Smooth muscle cell (in vitro differentiated cells): ENCODE results near the gene RORC. TPM values are rescaled to one million over a fixed set of nuclear protein-coding genes. Genes with fewer than 3 reads are reported as not detected.
"Not testable (repeated sequence)": the region's sequence is repeated elsewhere in the genome, so short reads cannot be mapped to it uniquely, and the experiment has no call there.

Source experiments
- DNase-seq: peaks from one replicate; lab custom pipeline; 2025; ENCODE audit not compliant: unreplicated experiment; lab: John Stamatoyannopoulos, UW
- H2AFZ ChIP-seq: fragments of 200-600 bp; sonication (generic); 2 replicates; pipeline ENCODE4 v1.6.0; 2016; ENCODE audit warnings: antibody characterized with exemption, low read depth, mild to moderate bottlenecking
- H3F3A ChIP-seq: fragments of 200-600 bp; sonication (generic); 2 replicates; pipeline ENCODE4 v1.6.0; 2017; ENCODE audit warnings: antibody characterized with exemption, low read depth
- H3K27ac ChIP-seq: fragments of 200-600 bp; sonication (generic); 2 replicates; pipeline ENCODE4 v1.5.1; 2016; ENCODE audit warnings: low read depth, mild to moderate bottlenecking
- H3K27me3 ChIP-seq: fragments of 200-600 bp; sonication (generic); 2 replicates; pipeline ENCODE4 v1.6.1; 2016; ENCODE audit warnings: low read depth, mild to moderate bottlenecking
- H3K36me3 ChIP-seq: fragments of 200-600 bp; sonication (generic); 2 replicates; pipeline ENCODE4 v1.5.1; 2016; ENCODE audit warnings: low read depth
- H3K4me1 ChIP-seq: fragments of 200-600 bp; sonication (generic); 2 replicates; pipeline ENCODE4 v1.5.1; 2016; ENCODE audit warnings: low read depth
- H3K4me2 ChIP-seq: fragments of 200-600 bp; sonication (generic); 2 replicates; pipeline ENCODE4 v1.6.0; 2016; ENCODE audit warnings: mild to moderate bottlenecking
- H3K4me3 ChIP-seq: fragments of 200-600 bp; sonication (generic); 2 replicates; pipeline ENCODE4 v1.5.1; 2016; ENCODE audit warnings: mild to moderate bottlenecking
- H3K79me2 ChIP-seq: fragments of 200-600 bp; sonication (generic); 2 replicates; pipeline ENCODE4 v1.6.0; 2016; ENCODE audit warnings: low read depth, mild to moderate bottlenecking
- H3K9ac ChIP-seq: fragments of 200-600 bp; sonication (generic); 2 replicates; pipeline ENCODE4 v1.6.0; 2016; ENCODE audit warnings: low read depth
- H3K9me3 ChIP-seq: fragments of 200-600 bp; sonication (generic); replicated peaks from 2 replicates; pipeline ENCODE4 v1.5.1; 2016; ENCODE audit warnings: low read depth
- H4K20me1 ChIP-seq: fragments of 200-600 bp; sonication (generic); 2 replicates; pipeline ENCODE4 v1.6.0; 2016; ENCODE audit warnings: low read depth
- WGBS: methylation state at CpG from one replicate; pipeline ENCODE4 v1.1.7; 2016; ENCODE audit warnings: low lambda C conversion rate; 5-methylcytosine and 5-hydroxymethylcytosine counted together
- polyA plus RNA-seq: library from polyadenylated mRNA; unstranded; fragments of >200 nt; fragmentation: Nextera tagmentation; extraction: Ambion mirVana; gene quantifications from 2 replicates; pipeline ENCODE4 v1.2.1, GENCODE V29; 2016
- total RNA-seq: library from RNA; depleted of rRNA; stranded (reverse); fragments of >200 nt; gene quantifications from 2 replicates; pipeline ENCODE4 v1.2.3, GENCODE V29; 2014
- TF ChIP-seq, protein P1 (sequence below): fragments of 200-600 bp; sonication (generic); IDR thresholded peaks from 2 replicates; pipeline ENCODE4 v1.5.1; 2017; ENCODE audit warnings: borderline replicate concordance, mild to moderate bottlenecking, antibody characterized with exemption; ENCODE audit not compliant: insufficient read depth, poor library complexity, severe bottlenecking

The RORC gene
- total RNA-seq (not detected in 2 replicates), polyA plus RNA-seq (not detected in 2 replicates)

DNA sequence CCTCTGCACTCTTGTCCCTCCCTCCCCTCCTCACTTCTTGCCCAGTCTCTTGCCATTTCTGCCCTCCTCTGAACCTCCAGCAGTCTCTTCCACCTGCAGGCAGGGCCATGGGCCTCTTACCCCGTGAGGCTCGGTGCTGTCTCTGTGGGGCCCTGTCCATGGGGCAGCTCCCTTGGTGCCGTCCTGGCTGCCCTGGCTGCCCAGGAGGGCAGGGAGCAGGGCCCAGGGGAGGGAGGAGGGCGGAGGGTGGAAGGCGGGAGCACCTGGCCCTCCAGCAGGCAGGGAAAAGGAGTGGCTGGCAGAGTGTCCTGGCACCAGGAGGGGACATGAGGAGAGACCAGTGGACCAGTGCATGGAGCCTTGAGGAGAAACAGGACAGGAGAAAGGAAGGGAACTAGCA lies at the start of gene RORC:
TSS of gene RORC (minus strand) at position 198 of the 400 bp plus-strand sequence. CDS start at position 160, 38 bp downstream.
- Histone ChIP-seq H3K9ac (no peak within 1 kb of the TSS), H3K79me2 (no peaks in the 10 kb centered on the region), H2AFZ (no peak within 1 kb of the TSS), H3K36me3 (no peaks in the 10 kb centered on the region), H3K4me3 (no peak within 1 kb of the TSS), H3K4me2 (no peak within 1 kb of the TSS), H3K27me3 (no peaks in the 10 kb centered on the region), H3K4me1 (peaks cover 3% of the 10 kb centered on the region), H3K9me3 (no peaks in the 10 kb centered on the region), H3K27ac (no peak within 1 kb of the TSS), H4K20me1 (no peaks in the 10 kb centered on the region), H3F3A (no peaks in the 10 kb centered on the region)
- 92% methylated on average over 5 of the region's 5 CpGs for WGBS
- TF ChIP-seq, protein P1, sequence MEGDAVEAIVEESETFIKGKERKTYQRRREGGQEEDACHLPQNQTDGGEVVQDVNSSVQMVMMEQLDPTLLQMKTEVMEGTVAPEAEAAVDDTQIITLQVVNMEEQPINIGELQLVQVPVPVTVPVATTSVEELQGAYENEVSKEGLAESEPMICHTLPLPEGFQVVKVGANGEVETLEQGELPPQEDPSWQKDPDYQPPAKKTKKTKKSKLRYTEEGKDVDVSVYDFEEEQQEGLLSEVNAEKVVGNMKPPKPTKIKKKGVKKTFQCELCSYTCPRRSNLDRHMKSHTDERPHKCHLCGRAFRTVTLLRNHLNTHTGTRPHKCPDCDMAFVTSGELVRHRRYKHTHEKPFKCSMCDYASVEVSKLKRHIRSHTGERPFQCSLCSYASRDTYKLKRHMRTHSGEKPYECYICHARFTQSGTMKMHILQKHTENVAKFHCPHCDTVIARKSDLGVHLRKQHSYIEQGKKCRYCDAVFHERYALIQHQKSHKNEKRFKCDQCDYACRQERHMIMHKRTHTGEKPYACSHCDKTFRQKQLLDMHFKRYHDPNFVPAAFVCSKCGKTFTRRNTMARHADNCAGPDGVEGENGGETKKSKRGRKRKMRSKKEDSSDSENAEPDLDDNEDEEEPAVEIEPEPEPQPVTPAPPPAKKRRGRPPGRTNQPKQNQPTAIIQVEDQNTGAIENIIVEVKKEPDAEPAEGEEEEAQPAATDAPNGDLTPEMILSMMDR, result no peak
- DNase-seq, result no peak

DNA sequence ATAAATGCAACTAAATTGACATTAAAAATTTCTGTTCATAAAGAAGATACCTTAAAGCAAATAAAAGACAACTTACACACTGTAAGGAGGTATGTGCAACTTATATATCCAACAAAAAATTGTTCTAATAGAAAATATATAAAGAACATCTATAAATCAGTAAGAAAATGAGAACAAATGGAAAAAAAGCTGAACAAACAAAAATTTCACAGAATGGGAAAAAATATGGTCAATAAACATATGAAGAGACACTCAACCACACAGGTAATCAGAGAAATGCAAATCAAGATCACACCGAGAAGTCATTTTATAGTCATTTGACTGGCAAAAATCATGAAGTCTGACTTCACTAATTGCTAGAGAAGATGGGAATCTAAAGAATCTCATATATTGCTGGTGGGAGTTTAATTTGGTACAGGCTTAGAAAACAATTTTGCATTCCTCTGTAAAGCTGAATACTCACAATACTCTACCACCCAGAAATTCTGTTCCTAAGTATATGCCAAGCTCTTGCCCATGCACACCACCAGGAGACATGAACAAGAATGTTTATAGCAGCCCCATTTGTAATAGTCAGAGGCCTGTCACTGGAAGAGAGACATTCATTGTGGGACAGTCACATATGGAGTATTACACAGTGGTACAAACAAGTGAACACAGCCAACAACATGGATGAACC lies 44.0 kb upstream of the RORC start:
- no peak overlapping the region for H3K9ac ChIP-seq
- no peak for DNase-seq
- no peaks in the 10 kb centered on the region for H3F3A ChIP-seq
- H3K27ac ChIP-seq, result no peak overlapping the region
- peaks cover 10% of the 10 kb centered on the region for H3K4me1 ChIP-seq
- H3K79me2 ChIP-seq, result no peaks in the 10 kb centered on the region
- 98% methylated on average over 1 of the region's 1 CpG for WGBS
- no peak overlapping the region for H3K4me3 ChIP-seq
- no peaks in the 10 kb centered on the region for H3K27me3 ChIP-seq
- H4K20me1 ChIP-seq, result no peaks in the 10 kb centered on the region
- H2AFZ ChIP-seq, result no peak overlapping the region
- H3K9me3 ChIP-seq, result no peaks in the 10 kb centered on the region
- no peaks in the 10 kb centered on the region for H3K36me3 ChIP-seq
- no peak overlapping the region for H3K4me2 ChIP-seq
- TF ChIP-seq, protein P1, result no peak

DNA sequence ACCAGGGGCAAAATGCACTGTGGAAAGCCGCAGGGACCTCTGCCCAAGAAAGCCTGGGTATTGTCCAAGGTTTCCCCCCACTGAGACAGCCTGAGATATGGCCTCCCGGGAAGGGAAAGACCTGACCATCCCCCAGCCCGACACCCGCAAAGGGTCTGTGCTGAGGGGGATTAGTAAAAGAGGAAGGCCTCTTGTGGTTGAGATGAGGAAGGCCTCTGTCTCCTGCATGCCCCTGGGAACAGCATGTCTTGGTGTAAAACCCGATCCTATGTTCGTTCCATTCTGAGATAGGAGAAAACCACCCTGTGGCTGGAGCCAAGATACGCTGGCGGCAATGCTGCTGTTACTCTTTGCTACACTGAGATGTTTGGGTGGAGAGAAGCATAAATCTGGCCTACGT lies 41.2 kb upstream of the RORC start:
- H3F3A ChIP-seq, H3K4me2 ChIP-seq, H3K4me1 ChIP-seq, H3K9ac ChIP-seq, DNase-seq, H3K9me3 ChIP-seq, H3K27ac ChIP-seq, H4K20me1 ChIP-seq, H3K4me3 ChIP-seq, H3K36me3 ChIP-seq, H3K27me3 ChIP-seq, H3K79me2 ChIP-seq, H2AFZ ChIP-seq: not testable (repeated sequence)
- 36% methylated on average over 9 of the region's 9 CpGs for WGBS

DNA sequence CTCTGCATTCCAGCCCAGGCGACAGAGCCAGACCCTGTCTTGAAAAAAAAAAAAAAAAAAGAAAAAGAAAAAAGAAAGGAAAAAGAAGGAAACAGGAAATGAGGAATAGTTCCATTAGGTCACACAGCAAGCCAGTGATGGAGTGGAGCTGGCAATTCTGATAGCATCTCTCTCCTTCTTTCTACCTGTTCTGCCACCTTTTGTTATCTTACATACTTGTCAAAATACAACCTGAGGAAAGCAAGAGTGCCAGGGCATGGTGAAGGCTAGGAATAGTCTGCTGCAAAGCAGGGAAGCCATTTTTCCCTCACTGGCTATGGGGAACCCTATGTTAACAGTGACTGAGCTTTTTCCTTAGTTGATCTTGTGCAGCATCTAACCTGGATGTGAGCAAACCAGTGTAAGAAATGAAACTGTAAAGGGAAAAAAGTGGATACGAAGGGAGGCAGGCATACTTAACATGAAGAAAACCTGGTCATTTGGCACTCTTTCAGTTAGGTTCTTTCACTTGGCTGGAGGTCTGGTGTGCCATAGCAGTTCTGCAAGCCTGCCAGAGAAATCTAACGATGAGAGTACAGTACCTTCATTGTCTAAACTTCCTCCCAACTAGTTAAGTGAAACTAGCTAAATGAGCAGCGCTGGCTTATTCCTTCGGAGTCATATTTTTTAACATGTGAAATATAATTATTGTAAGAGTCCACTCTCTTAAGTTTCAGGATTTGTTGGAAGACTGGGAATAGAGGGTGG lies 39.9 kb upstream of the RORC start:
- Histone ChIP-seq H3K4me3 (no peak overlapping the region), H3K4me2 (no peak overlapping the region), H3K36me3 (no peaks in the 10 kb centered on the region), H3K27me3 (no peaks in the 10 kb centered on the region), H3F3A (no peaks in the 10 kb centered on the region), H3K79me2 (no peaks in the 10 kb centered on the region), H3K9me3 (no peaks in the 10 kb centered on the region), H4K20me1 (no peaks in the 10 kb centered on the region), H2AFZ (no peak overlapping the region), H3K9ac (no peak overlapping the region), H3K4me1 (peaks cover 10% of the 10 kb centered on the region), H3K27ac (no peak overlapping the region)
- DNase-seq, result no peak
- 65% methylated on average over 5 of the region's 5 CpGs for WGBS
- TF ChIP-seq, protein P1, result no peak
